ENCODE data around the gene STARD4.

- no peak for TF ChIP-seq CTCF (IDR thresholded peaks at IDR 0.05)
- TF ChIP-seq POLR2A (IDR thresholded peaks at IDR 0.05) = no peak
Measured at GRCh38 chr5:111552492-111552891, 40.2 kb upstream of the STARD4 start.

Data from Peyer's patch (tissue), 4 donors.